K562 treated with DMSO at 1 percent for 48 hours (cell line): ENCODE results near the gene PRCC. TPM values are rescaled to one million over a fixed set of nuclear protein-coding genes. Genes with fewer than 3 reads are reported as not detected.

Experiments
- total RNA-seq: library from RNA; unstranded; fragments of 300-600 nt; gene quantifications from 2 replicates; pipeline ENCODE4 v1.2.3, GENCODE V29; 2022; ENCODE audit warnings: low replicate concordance; ENCODE audit errors: extremely low read depth

The PRCC gene, protein sequence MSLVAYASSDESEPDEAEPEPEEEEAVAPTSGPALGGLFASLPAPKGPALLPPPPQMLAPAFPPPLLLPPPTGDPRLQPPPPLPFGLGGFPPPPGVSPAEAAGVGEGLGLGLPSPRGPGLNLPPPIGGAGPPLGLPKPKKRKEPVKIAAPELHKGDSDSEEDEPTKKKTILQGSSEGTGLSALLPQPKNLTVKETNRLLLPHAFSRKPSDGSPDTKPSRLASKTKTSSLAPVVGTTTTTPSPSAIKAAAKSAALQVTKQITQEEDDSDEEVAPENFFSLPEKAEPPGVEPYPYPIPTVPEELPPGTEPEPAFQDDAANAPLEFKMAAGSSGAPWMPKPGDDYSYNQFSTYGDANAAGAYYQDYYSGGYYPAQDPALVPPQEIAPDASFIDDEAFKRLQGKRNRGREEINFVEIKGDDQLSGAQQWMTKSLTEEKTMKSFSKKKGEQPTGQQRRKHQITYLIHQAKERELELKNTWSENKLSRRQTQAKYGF
- total RNA-seq, result not detected in 2 replicates

DNA sequence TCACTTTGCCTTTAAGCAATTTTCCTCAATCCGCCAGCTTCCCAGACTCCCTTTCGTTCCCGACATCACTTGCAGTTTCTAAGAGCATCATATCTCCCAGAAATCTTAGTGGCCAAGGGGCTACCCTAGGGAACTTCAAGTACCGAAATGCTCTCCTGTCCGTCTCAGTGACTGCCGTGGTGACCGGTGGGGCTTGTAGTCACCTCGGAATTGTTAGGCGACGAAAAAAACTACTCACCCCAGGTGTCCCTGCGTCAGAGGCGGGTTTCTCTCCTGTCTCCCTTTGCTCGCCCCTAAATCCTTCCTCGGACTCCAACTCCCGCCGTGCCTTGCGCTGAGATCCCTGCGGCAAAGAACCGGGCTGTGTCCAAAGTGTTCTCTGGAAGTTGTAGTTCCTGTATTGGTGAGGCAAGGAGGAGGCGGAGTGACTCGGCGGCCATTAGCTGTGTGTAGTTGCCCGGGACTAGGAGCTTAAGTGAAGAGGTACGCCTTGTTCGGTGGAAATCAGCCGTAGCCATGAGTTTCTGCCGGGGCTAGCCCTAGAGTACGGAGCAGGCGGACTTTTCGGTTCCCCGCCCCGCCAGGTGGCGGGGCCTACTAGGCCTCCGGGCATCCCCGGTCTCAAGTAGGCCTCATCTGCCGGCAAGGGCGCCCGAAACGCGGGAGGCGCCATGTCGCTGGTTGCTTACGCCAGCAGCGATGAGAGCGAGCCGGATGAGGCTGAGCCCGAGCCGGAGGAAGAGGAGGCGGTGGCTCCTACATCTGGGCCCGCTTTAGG lies at the start of gene PRCC:
PRCC (plus strand) TSS at position 435 of the 778 bp plus-strand sequence; CDS start at position 672, 237 bp downstream.

DNA sequence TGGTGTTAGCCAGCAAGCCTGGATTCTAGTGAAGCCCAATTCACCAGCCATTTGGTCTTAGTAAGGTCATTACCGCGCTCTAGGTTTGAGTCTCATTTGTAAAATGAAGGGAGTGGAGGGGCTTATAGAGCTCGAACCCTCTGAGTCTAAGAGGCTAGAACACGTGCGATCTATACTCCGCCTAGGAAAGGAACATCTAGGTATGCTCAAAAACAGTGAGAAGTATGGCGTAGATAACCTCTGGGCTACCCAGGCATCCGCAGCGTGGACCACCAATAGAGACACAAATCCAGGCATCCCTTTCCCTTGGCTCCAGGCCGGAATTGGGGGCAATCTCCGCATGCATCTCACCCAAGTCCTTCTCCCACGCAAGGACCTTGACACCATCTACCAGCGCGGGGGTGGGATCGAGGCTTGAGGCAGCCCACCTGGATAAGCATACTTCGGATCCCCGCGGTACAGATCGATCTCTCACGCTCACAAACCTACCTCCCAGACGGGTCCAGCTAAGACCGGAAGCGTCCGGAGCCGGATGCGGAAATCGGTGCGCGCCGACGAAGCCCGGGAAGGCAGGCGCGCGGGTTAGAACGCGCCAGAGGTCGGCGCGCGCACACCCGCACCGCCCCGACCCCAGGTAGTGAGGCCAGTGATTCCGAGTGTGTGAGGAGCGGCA lies 39.3 kb upstream of the PRCC start, which contains the start of gene METTL25B:
METTL25B (plus strand) TSS at position 544 of the 673 bp plus-strand sequence. CDS start 636 bp downstream, outside the sequence.

DNA sequence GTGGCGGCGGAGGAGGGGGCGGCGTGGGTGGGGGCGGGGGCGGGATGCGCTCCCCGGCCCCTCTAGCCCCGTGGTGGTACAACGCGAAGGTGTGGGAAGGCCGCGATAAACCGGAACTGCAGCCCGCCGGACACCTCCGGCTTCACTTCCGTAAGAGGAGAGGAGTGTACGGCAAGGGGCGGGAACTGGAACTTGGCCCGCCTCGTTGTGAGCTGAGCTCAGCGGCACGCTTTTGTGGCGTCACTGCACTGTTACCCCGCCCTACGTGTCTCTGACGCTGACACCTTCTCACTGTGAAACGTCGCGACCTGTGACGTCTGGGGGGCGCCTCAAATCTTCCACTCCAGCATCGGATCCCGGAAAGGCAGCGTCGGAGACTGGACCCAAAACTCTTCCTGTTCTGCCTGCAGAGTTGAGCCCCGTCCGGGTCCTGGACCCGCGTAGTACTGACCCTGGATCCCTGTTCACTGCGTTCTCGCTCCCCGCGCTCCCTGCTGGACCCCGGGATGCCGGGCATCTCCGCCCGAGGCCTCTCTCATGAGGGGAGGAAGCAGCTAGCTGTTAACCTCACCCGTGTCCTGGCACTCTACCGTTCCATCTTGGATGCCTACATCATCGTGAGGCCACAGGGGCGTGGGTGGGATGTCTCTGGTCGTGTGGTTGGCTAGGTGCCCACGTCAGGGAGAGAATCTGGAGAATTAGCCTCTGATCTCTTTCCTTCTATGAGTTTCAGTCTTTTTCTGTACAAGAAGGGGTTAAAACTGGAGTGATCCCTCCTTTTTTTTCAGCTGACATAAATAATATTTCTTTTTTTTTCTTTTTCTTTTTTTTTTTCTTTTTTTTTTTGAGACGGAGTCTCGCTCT lies 38.5 kb upstream of the PRCC start, which contains the start of gene ISG20L2:
ISG20L2 (minus strand) TSS at position 168 of the 864 bp plus-strand sequence. CDS start 1,114 bp downstream, outside the sequence.

DNA sequence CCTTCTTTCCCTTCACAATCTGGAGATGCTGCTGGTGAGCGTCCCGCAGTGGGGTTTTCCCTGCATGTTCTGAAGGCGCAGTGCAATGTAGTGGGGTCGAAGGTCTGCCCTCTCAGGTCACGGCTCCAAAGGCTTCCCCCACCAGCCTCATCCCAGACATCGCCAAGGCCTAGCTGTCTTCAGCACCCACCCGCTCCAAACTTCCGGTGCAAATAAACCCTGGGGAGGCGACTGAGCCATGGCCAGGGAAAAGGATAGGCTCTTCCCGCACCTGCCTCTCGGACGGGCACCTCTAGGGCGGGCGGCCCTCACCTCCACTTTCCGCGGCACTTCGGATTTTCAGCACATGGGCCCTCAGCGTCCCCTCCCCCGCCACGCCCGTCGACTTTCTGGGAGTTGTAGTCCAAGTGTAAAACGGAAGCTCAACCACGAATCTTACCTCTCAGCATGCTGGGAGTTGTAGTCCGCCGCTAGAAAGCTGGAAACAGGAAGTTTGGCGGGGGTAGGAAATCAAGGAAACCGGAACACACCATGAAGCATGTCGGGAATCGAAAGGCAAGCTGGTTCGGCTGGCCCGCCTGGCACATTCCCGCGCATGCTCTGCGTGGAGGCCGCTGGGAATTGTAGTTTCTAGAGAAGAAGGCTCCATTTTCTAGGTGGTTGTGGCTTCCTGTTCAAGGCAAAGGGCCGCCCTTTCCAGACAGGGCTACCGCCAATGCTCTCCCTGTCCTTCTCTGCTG lies 26.4 kb upstream of the PRCC start, which contains the start of gene MRPL24:
MRPL24 (minus strand) TSS at position 348 of the 740 bp plus-strand sequence. CDS start 2,384 bp downstream, outside the sequence.

DNA sequence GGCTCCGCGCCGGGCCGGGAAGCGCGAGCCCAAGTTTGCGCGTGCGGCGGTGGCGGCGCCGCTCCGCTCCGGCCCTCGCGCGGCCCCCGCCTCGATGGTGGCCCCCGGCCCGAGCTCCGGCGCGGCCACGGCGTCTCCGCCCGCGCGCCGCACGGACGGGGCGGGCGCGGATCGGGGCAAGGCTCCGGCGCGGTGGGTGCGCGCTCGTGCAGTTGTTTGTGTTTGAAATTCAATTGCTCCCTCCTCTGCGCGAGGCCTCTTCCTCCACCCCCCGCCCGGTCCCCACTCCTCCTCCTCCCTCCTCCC lies 15.9 kb upstream of the PRCC start, which contains the start of gene HDGF:
HDGF (minus strand) TSS at position 225 of the 306 bp plus-strand sequence. CDS start 246 bp downstream, outside the sequence.

DNA sequence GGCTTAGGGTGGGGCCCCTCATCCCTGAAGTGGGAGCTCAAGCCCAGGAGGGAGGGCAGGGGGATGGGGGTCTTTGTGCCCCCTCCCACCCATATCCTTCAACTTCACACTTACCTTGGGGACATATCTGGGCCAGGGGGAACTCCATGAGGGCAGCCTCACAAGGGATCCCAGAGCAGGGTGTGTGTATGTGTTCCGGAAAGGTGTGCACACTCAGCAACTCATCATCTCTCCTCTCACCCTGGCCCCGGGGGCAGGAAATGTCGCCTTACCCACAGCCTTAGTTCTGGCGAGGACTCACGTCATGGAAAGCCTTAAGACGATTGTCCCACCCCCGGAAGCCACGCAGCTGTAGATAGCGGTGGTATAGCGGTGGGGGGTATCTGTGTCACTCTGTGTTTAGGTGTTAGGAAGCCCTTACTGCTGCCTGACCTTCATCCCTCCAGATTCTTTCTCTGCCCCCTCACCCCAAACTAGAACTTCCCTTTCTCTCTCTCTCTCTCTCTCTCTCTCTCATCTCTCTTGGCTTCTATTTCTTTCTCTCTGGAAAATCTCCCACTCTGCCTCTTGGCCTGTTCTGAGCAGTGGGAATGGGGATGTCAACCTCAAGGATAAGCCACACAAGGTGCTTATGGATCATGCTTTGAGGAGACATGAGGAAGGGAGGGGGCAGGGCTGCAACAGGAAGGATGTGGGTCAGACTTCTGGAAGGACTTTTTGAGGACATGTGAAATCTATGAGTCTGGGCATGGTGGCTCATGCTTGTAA lies 49.4 kb downstream of the PRCC start, which contains the start of gene SH2D2A:
SH2D2A (minus strand) TSS at position 288 of the 768 bp plus-strand sequence; CDS start at position 148, 140 bp downstream.

Other genes with a start within 250 kb of the PRCC start
- gene IQGAP3, start 195.0 kb upstream of the PRCC start, total RNA-seq, result not detected in 2 replicates
- gene TTC24, start 187.8 kb upstream of the PRCC start, total RNA-seq, result not detected in 2 replicates
- gene NAXE, start 175.8 kb upstream of the PRCC start, total RNA-seq, result not detected in 2 replicates
- not detected in 2 replicates for gene GPATCH4, start 166.1 kb upstream of the PRCC start, total RNA-seq
- gene HAPLN2, start 148.1 kb upstream of the PRCC start, total RNA-seq, result not detected in 2 replicates
- not detected in 2 replicates for gene BCAN, start 125.4 kb upstream of the PRCC start, total RNA-seq
- gene NES, start 90.1 kb upstream of the PRCC start, total RNA-seq, result not detected in 2 replicates
- not detected in 2 replicates for gene CRABP2, start 62.0 kb upstream of the PRCC start, total RNA-seq
- not detected in 2 replicates for gene METTL25B, start 39.1 kb upstream of the PRCC start, total RNA-seq
- gene ISG20L2, start 38.8 kb upstream of the PRCC start, total RNA-seq, result not detected in 2 replicates
- gene MRPL24, start 26.4 kb upstream of the PRCC start, total RNA-seq, result not detected in 2 replicates
- gene HDGF, start 15.9 kb upstream of the PRCC start, total RNA-seq, result not detected in 2 replicates
- not detected in 2 replicates for gene SH2D2A, start 49.3 kb downstream of the PRCC start, total RNA-seq
- gene INSRR, start 91.6 kb downstream of the PRCC start, total RNA-seq, result not detected in 2 replicates
- gene NTRK1, start 93.3 kb downstream of the PRCC start, total RNA-seq, result not detected in 2 replicates
- gene PEAR1, start 126.2 kb downstream of the PRCC start, total RNA-seq, result not detected in 2 replicates
- gene LRRC71, start 153.1 kb downstream of the PRCC start, total RNA-seq, result not detected in 2 replicates